GM23338 (cell line): ENCODE data around the gene USP46. TPM values are rescaled to one million over a fixed set of nuclear protein-coding genes. Genes with fewer than 3 reads are reported as not detected.

ENCODE experiments used
- ATAC-seq: fragments of 200-7000 bp; cut with Tn5 transposase; 3 replicates; pipeline ENCODE4 v1.9.1; 2020
- DNase-seq: peaks from one replicate; pipeline ENCODE4 v3.0.0-alpha.2; 2015; ENCODE audit warnings: low spot score
- H2AFZ ChIP-seq: fragments of 200-600 bp; sonication (generic); 2 replicates; pipeline ENCODE4 v1.8.0; 2016; ENCODE audit warnings: antibody characterized with exemption, mild to moderate bottlenecking, moderate library complexity
- H3F3A ChIP-seq: fragments of 200-600 bp; sonication (generic); replicated peaks from 2 replicates; pipeline ENCODE4 v1.8.0; 2017; ENCODE audit warnings: antibody characterized with exemption, mixed run types, low read depth
- H3K27ac ChIP-seq: fragments of 200-600 bp; sonication (generic); 2 replicates; pipeline ENCODE4 v1.6.1; 2016; ENCODE audit warnings: low read depth
- H3K27me3 ChIP-seq: fragments of 200-600 bp; sonication (generic); 2 replicates; pipeline ENCODE4 v1.8.0; 2016; ENCODE audit warnings: mild to moderate bottlenecking, mixed run types, moderate library complexity; ENCODE audit not compliant: insufficient read depth
- H3K36me3 ChIP-seq: fragments of 200-600 bp; sonication (generic); 2 replicates; pipeline ENCODE4 v1.8.0; 2016; ENCODE audit warnings: mild to moderate bottlenecking; ENCODE audit not compliant: insufficient read depth
- H3K4me1 ChIP-seq: fragments of 200-600 bp; sonication (generic); 2 replicates; pipeline ENCODE4 v1.8.0; 2016; ENCODE audit warnings: mild to moderate bottlenecking, moderate library complexity; ENCODE audit not compliant: insufficient read depth
- H3K4me2 ChIP-seq: fragments of 200-600 bp; sonication (generic); 2 replicates; pipeline ENCODE4 v1.7.1; 2017; ENCODE audit warnings: mixed run types
- H3K4me3 ChIP-seq: fragments of 200-600 bp; sonication (generic); 2 replicates; pipeline ENCODE4 v1.6.1; 2016; ENCODE audit warnings: mixed run types
- H3K79me2 ChIP-seq: fragments of 200-600 bp; sonication (generic); replicated peaks from 2 replicates; pipeline ENCODE4 v1.8.0; 2017; ENCODE audit warnings: mild to moderate bottlenecking; ENCODE audit not compliant: insufficient read depth
- H3K9me2 ChIP-seq: fragments of 200-600 bp; sonication (generic); 2 replicates; pipeline ENCODE4 v1.8.0; 2017; ENCODE audit not compliant: insufficient read depth
- H4K20me1 ChIP-seq: fragments of 200-600 bp; sonication (generic); replicated peaks from 2 replicates; pipeline ENCODE4 v1.8.0; 2017; ENCODE audit warnings: mild to moderate bottlenecking; ENCODE audit not compliant: insufficient read depth
- H3K27ac Mint-ChIP-seq: 2 replicates; pipeline ENCODE4 v1.8.0; 2020; ENCODE audit warnings: inconsistent platforms, mild to moderate bottlenecking, moderate library complexity, mixed read lengths
- H3K27me3 Mint-ChIP-seq: 3 replicates; pipeline ENCODE4 v1.8.0; 2022; ENCODE audit warnings: low read depth, mild to moderate bottlenecking, moderate library complexity, mixed read lengths, inconsistent platforms; ENCODE audit not compliant: insufficient read depth, poor library complexity
- H3K36me3 Mint-ChIP-seq: 3 replicates; pipeline ENCODE4 v1.8.0; 2021; ENCODE audit warnings: low read depth, mild to moderate bottlenecking, inconsistent platforms, moderate library complexity, mixed read lengths
- H3K4me1 Mint-ChIP-seq: 3 replicates; pipeline ENCODE4 v1.8.0; 2020; ENCODE audit warnings: mild to moderate bottlenecking, inconsistent platforms, mixed read lengths
- H3K4me3 Mint-ChIP-seq: 3 replicates; pipeline ENCODE4 v1.8.0; 2021; ENCODE audit warnings: moderate library complexity, mild to moderate bottlenecking, inconsistent platforms, mixed read lengths
- H3K9me3 Mint-ChIP-seq: 3 replicates; pipeline ENCODE4 v1.8.0; 2020; ENCODE audit warnings: moderate library complexity, mild to moderate bottlenecking, inconsistent platforms, mixed read lengths
- CREB1 ChIP-seq: fragments of 250-450 bp; sonication (Bioruptor Pico); IDR thresholded peaks from 2 replicates; pipeline ENCODE4 v1.5.0; 2020; ENCODE audit warnings: low read depth, mild to moderate bottlenecking, moderate library complexity
- CTCF ChIP-seq, 2 experiments: fragments of 200-600 bp in 1 of 2; sonication (generic) in 1 of 2; conservative IDR thresholded peaks; 2 replicates each; pipeline versions ENCODE4 v1.5.1 to v1.6.1; 2016 to 2017; ENCODE audit warnings: antibody characterized with exemption in 2 of 2, low read depth in 2 of 2, mild to moderate bottlenecking in 2 of 2, moderate library complexity in 1 of 2
- ETS1 ChIP-seq: IDR thresholded peaks from 2 replicates; pipeline ENCODE4 v1.6.1; 2016; ENCODE audit warnings: antibody characterized with exemption
- EZH2 ChIP-seq: fragments of 200-600 bp; sonication (generic); IDR thresholded peaks from one replicate; pipeline ENCODE4 v1.8.0; 2017; ENCODE audit warnings: antibody characterized with exemption, mild to moderate bottlenecking, low read depth; ENCODE audit not compliant: unreplicated experiment
- EZH2phosphoT487 ChIP-seq: fragments of 200-600 bp; sonication (generic); IDR thresholded peaks from one replicate; pipeline ENCODE4 v1.8.1; 2018; ENCODE audit warnings: antibody characterized with exemption; ENCODE audit not compliant: unreplicated experiment
- JUNB ChIP-seq: IDR thresholded peaks from one replicate; pipeline ENCODE4 v1.6.1; 2016; ENCODE audit warnings: antibody characterized with exemption; ENCODE audit not compliant: unreplicated experiment
- NANOG ChIP-seq: IDR thresholded peaks from 2 replicates; pipeline ENCODE4 v1.6.1; 2016; ENCODE audit warnings: antibody characterized with exemption, borderline replicate concordance
- POLR2AphosphoS5 ChIP-seq: IDR thresholded peaks from 2 replicates; pipeline ENCODE4 v1.6.1; 2016; ENCODE audit warnings: antibody characterized with exemption, low read depth
- REST ChIP-seq: IDR thresholded peaks from one replicate; pipeline ENCODE4 v1.6.1; 2018; ENCODE audit warnings: antibody characterized with exemption; ENCODE audit not compliant: unreplicated experiment
- STAT1 ChIP-seq: IDR thresholded peaks from one replicate; pipeline ENCODE4 v1.6.1; 2016; ENCODE audit warnings: antibody characterized with exemption; ENCODE audit not compliant: unreplicated experiment
- ZNF114 ChIP-seq: fragments of 250-450 bp; sonication (Bioruptor Pico); IDR thresholded peaks from 2 replicates; pipeline ENCODE4 v1.5.0; 2020; ENCODE audit warnings: mild to moderate bottlenecking, moderate library complexity
- ZNF331 ChIP-seq: fragments of 250-450 bp; sonication (Bioruptor Pico); IDR thresholded peaks from 2 replicates; pipeline ENCODE4 v1.5.0; 2020; ENCODE audit warnings: low read depth, mild to moderate bottlenecking, moderate library complexity
- ZNF462 ChIP-seq: fragments of 250-450 bp; sonication (Bioruptor Pico); IDR thresholded peaks from 2 replicates; pipeline ENCODE4 v1.5.0; 2020; ENCODE audit warnings: mild to moderate bottlenecking, moderate library complexity
- polyA plus RNA-seq: library from polyadenylated mRNA; unstranded; fragments of >200 nt; fragmentation: Nextera tagmentation; extraction: Ambion mirVana; gene quantifications from 2 replicates; pipeline ENCODE4 v1.2.1, GENCODE V29; 2016
- total RNA-seq: library from RNA; depleted of rRNA; stranded (reverse); fragments of >200 nt; shearing (Covaris generic); gene quantifications from 2 replicates; pipeline ENCODE4 v1.2.3, GENCODE V29; 2014

The USP46 gene
- total and polyA plus RNA-seq, 2 experiments from 2014 or later = 40.5 to 59.4 TPM

GRCh38 chr4:52646741-52647140, 12.4 kb downstream of the USP46 start:
- Histone ChIP-seq H3F3A (no peaks in the 10 kb centered on the region), H3K4me2 (no peak overlapping the region), H2AFZ (no peak overlapping the region), H3K9me2 (no peaks in the 10 kb centered on the region; the same call in 1 of the 2 replicates), H3K27me3 (no peaks in the 10 kb centered on the region), H3K4me3 (no peak overlapping the region), H3K36me3 (no peaks in the 10 kb centered on the region), H3K27ac (no peak overlapping the region), H3K79me2 (peaks cover 100% of the 10 kb centered on the region), H3K4me1 (peaks cover 68% of the 10 kb centered on the region), H4K20me1 (peaks cover 63% of the 10 kb centered on the region)
- Mint-ChIP-seq H3K4me3 (no peak overlapping the region), H3K27ac (no peak overlapping the region), H3K4me1 (peaks cover 68% of the 10 kb centered on the region), H3K36me3 (peaks cover 11% of the 10 kb centered on the region), H3K9me3 (no peaks in the 10 kb centered on the region), H3K27me3 (peaks cover 3% of the 10 kb centered on the region)
- ATAC-seq (no peak), DNase-seq (no peak)
- TF ChIP-seq EZH2 = no peak
- TF ChIP-seq ZNF331 (CRISPR knock-in tag) = no peak
- TF ChIP-seq EZH2phosphoT487 = no peak
- no peak for TF ChIP-seq NANOG
- no peak for TF ChIP-seq JUNB
- no peak for TF ChIP-seq CTCF (conservative IDR thresholded peaks at IDR 0.05; ENCODE audit: low read depth in 2 of 2)
- TF ChIP-seq ETS1 = no peak
- no peak for TF ChIP-seq POLR2AphosphoS5
- TF ChIP-seq STAT1 = no peak
- no peak for TF ChIP-seq ZNF462 (CRISPR knock-in tag)
- TF ChIP-seq CREB1 = no peak
- TF ChIP-seq REST = no peak
- TF ChIP-seq ZNF114 (CRISPR knock-in tag) = no peak
